Stimulated activated CD4-positive, alpha-beta T cell treated with anti-CD3 and anti-CD28 coated beads, Interleukin-15, amount 100 ng/mL, for 1 hour (primary cell): ENCODE data around the gene PRR35.
"Not testable (repeated sequence)": the region's sequence is repeated elsewhere in the genome, so short reads cannot be mapped to it uniquely, and the experiment has no call there.

Experiments
- DNase-seq, 2 donors: peaks; one replicate each; pipeline ENCODE4 v3.0.0-alpha.2; 2020; ENCODE audit warnings: low read depth in 1 of 2, low spot score in 1 of 2

The PRR35 gene

GRCh38 chr16:592518-593306, 32.5 kb downstream of the PRR35 start:
- DNase-seq = no peak

DNA sequence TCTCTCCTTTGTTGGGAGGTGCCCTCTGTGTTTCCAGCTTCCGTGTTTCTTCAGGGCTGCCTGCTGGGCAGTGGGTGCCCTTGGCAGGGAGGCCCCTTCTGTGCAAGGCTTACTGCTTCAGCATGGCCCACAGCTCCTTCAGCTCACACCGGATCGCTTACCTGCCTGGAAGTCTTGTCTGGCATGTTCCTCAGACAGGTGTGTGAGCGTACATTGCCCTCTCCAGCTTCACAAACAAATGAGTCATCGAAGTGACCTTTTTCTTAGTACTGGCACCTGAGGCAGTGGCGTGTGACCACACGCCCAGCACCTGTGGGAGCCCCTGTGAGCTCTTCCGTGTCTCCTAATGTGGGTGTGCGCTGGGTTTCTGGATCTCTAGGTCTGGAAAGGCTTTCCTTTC, 33.2 kb downstream of the PRR35 start:
- DNase-seq = no peak

DNA sequence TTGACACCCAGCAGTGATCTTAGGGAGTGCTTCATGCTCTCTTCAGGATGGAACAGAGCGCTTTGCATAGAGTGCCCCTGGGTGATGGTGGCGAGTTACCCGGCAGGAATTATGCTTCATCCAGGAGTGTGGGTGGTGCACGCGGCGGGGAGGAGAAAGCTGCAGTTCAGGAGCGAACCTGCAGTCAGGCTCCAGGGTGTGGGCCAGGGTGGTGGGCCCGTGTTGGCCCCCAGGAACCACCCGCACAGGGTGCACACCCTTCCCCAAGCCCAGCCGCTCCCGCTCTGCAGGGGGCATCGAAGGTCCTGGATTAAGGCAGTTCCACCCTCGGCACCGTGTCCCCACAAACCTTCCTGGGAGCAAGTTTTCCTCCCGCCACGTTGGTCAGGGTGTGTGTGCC, 33.6 kb downstream of the PRR35 start:
- DNase-seq = no peak

DNA sequence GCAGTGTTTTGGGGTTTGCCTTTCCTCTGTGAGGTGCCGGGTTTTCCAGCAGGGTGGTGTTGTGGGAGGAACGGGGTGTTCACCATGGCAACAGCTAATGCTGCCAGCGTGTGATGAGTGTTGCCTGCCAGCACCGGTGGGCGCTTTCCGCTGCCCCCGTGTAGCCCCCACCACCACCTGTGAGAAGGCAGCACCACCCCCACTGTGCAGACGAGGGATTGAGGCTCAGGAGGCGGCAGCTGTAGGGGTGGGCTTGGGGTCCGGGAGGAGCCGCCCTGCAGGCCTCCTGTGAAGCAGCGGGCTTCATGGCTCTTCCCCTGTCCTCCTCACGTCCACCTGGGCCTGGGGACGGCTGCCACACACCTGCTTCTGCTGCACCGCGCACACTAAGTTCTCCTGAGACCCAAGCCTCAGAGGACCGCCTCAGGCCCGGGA, 34.9 kb downstream of the PRR35 start:
- no peak for DNase-seq

- DNase-seq = no peak
These were observed 35.9 kb downstream of the PRR35 start for GRCh38 chr16:595942-596735.

- no peak for DNase-seq
These were observed 36.5 kb downstream of the PRR35 start for GRCh38 chr16:596736-597060.

- DNase-seq = not testable (repeated sequence)
These were observed 37.5 kb downstream of the PRR35 start for GRCh38 chr16:597655-598054.

DNA sequence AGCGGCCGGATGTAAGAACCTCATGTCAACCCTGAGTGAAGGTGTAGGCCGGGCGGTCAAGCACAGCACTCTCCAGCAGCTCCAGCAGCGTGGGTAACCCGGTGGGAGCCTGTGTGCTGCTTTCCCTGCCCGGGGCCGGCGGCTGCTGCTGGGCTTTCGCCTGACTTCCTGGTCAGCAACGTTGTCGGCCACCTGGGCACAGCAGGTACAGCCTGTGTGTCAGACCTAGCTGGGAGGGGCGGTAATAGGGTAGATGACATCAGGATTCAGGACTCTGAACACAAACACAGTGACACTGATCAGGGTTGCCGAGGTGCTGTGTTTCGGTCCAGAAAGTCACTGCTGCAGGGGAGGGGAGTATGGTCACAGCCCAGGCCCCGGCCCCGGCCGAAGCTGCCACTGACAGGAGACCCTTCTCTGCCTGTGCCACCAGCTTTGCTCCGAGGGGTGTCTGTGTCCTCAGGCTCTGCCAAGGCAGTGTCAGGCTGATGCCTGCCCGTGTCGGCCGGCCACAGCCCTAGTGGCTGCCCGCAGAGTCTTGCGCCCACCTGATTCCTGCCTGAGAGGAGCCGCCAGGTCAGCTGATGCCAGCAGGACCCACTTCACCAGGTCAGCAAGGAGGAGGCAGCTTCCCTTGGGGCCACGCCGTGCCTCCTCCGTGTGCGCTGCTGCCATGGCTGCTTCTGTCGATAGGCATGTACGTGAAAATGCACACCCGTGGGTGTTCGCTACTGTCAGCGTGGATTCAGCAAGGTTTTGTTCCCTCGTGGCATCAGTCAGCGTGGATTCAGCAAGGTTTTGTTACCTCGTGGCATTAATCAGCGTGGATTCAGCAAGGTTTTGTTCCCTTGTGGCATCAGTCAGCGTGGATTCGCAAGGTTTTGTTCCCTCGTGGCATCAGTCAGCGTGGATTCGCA, 38.9 kb downstream of the PRR35 start:
- DNase-seq = no peak

DNA sequence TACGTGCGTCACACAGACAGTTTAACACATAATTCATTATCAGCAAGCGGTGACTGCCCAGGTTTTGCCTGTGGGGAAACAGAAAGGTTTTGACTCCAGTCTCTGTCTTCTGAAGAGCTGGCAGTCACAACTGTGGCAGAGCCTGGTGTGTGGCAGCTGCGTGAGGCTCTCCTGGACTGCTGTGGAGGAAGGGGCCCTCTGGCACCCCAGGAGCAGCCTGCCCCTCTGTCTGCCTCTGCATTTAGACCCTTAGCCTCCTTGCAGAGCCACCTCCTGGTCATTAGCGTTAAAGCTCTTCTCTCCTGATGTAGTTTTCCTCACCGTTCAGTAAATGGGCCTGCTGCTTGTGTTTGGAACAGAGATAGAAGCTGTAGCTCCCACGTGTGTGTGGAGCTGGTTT, 40.6 kb downstream of the PRR35 start:
- no peak for DNase-seq

DNA sequence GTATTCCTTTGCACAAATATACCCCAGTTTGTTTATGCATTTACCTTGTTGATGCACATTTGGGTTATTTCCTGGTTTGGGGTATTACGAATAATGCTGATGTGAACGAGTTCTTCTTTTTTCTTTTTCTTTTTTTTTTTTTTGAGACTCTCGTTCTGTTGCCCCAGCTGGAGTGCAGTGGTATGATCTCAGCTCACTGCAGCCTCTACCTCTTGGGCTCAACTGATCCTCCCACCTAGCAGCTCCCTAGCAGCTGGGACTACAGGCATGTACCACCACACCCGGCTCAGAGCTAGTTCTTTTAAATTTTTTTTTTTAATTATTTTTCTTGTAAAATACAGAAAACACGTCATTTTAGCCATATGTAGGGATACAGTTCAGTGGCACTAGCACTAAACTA, 43.7 kb downstream of the PRR35 start:
- DNase-seq = no peak

GRCh38 chr16:606656-607307, 46.6 kb downstream of the PRR35 start:
- DNase-seq = no peak

GRCh38 chr16:608019-608418, 47.8 kb downstream of the PRR35 start:
- DNase-seq = no peak

- no peak for DNase-seq
These were observed 49.1 kb downstream of the PRR35 start for GRCh38 chr16:609316-609715.

GRCh38 chr16:609984-610383, 49.8 kb downstream of the PRR35 start:
- no peak for DNase-seq

DNA sequence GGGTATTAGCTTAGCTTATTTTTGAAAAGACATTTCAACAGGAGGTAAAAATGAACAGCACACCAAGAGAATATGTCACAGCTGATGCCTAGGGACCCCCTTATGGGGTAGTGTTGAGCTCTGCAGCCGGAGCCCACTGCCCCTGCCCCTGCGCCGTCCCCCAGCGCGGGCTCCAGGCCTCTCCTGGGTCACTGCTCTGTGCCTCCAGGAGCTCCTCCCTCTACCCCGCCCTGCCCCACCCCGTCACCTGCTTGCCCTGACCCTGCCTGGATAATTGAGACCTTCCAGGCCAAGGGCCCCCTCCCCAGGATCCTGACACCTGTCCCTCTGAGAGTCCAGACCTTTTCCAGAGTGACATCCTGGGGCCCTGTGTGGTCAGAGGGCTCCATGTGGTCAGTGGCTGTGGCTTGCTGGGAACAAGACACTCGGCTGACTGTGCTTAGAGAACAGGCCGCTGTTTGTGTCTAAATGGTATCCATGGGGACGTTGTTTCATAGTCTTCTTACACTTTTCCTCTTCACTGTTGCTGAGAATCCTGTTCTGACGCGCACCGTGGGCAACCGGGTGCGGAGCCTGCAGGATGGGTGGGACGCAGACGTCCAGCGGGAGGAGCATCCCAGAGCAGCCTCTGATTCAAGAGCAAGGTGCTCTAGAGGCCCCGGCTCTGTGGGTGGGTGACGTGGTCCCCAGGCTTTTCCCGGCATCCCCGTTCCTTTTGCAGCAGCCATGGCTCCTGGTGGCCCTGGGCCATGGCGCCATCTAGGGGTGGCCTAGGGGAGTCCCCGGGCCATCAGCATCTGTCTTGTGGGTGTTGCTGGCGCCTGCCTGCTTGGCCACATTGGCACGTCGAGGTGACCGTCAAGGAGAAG, 50.6 kb downstream of the PRR35 start:
- DNase-seq = peak; percentile 31 to 36

DNA sequence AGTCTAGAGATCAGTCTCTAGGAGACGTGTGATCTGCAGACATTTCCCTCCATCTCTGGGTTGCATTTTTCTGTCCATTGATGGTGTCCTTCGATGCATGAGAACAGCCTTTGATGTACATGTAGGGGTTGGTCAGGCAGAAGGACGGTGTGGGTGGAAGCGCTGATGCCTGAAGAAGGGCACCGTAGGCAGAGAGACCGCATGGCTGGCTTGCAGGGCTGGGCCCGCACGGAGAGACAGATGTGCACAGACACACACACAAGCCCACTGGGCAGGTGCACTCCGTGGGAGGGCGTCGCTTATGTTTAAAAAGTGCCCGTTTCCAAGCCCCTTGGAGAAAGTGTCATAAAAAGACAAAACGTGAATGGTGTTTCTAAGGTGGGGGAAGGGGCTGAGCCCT, 54.9 kb downstream of the PRR35 start:
- DNase-seq = no peak
